HT1080 (cell line): ENCODE results near the gene GATD1. TPM values are rescaled to one million over a fixed set of nuclear protein-coding genes. Genes with fewer than 3 reads are reported as not detected.
"Not testable (repeated sequence)": the region's sequence is repeated elsewhere in the genome, so short reads cannot be mapped to it uniquely, and the experiment has no call there.

Experiments used
- DNase-seq: peaks from one replicate; pipeline ENCODE4 v3.0.0-alpha.2; 2015; ENCODE audit warnings: low read depth
- total RNA-seq: library from RNA; depleted of rRNA; stranded (reverse); fragments of >200 nt; shearing (Covaris generic); gene quantifications from 2 replicates; pipeline ENCODE4 v1.2.3, GENCODE V29; 2014

Gene GATD1
- total RNA-seq, 1 experiment from 2014 or later, result 27.6 TPM

DNA sequence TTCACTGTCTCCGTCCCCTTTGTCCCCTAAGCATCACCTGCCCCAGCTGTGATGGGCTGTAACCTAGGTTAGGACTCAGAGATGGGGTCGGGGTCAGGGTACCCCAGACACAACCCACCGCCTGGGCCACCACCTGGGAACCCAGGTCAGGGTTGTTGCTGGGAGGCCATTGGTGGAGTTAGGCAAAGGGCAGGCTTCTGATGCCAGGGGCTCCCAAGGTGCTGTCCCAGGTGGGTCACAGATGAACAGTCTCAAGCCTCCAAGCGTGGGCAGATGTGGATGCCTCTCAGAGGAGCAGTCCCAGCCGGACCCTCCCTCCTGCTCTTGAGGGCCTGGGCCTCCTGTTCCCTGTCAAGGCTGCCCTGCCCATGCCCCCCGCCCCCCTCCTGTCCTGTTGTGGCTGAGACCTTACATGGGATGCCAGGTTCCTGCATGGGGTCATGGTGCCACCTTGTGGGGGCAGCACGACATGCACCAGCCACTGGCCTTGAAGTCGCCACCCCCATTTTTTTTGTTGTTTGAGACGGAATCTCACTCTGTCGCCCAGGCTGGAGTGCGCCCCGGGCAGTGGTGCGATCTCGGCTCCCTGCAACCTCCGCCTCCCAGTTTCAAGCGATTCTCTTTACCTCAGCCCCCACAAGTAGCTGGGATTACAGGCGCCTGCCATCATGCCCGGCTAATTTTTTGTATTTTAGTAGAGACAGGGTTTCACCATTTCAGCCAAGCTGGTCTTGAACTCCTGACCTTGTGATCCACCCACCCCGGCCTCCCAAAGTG is 12.1 kb downstream of the GATD1 start:
- DNase-seq, result peak; percentile 53

DNA sequence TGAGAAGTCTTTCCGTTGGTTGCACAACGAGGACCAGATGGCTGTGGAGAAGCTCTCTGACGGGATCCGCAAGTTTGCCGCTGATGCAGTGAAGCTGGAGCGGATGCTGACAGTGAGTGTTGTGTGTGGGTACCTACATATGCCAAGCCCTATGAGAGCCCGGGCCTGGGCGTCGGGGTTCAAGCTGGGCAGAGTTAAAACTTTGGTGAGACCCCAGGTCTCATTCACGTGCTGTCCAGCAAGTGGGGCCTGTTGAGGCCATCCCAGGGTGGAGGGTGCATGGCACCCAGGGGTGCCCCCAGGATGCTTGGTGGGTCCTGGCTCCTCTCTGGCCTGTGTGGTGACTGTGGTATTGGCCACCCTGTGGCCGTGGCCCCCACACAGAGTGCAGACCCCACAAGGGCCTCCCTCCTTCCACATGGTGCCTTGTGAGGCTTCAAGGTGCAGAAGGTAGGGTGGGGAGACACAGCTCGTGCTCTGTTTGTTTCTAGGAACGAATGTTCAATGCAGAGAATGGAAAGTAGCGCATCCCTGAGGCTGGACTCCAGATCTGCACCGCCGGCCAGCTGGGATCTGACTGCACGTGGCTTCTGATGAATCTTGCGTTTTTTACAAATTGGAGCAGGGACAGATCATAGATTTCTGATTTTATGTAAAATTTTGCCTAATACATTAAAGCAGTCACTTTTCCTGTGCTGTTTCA is 12.8 kb downstream of the GATD1 start:
- no peak for DNase-seq

DNA sequence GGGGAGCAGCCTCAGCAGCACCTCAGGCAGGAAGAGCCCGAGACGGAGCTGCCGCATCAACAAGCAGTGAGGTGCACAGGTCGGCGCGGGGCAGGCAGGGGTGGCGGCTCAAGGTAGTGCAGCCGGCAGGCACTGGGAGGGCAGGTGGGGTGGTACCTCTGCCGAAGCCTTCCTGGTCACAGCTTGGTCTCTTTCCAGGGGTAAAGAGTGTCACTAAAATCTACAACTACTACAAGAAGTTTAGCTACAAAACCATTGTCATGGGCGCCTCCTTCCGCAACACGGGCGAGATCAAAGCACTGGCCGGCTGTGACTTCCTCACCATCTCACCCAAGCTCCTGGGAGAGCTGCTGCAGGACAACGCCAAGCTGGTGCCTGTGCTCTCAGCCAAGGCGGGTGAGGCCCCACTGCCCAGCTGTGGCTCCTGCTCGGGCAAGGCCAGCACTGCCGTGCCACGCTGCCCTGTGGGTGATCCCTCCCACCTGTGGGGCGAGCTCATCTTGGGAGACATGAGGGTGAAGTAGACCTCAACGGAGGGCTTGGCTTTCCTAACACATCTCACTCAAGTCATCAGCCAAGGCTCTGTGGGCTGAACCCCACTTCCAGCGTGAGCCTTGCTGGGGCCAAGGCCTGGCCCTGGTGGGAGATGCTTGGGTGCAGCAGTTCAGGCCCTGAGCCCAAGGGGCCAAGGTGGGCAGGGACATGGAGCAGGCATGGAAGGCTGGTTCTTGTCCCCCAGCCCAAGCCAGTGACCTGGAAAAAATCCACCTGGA is 13.6 kb downstream of the GATD1 start:
- no peak for DNase-seq

GRCh38 chr11:763073-763463 is 14.2 kb downstream of the GATD1 start:
- DNase-seq, result no peak

DNA sequence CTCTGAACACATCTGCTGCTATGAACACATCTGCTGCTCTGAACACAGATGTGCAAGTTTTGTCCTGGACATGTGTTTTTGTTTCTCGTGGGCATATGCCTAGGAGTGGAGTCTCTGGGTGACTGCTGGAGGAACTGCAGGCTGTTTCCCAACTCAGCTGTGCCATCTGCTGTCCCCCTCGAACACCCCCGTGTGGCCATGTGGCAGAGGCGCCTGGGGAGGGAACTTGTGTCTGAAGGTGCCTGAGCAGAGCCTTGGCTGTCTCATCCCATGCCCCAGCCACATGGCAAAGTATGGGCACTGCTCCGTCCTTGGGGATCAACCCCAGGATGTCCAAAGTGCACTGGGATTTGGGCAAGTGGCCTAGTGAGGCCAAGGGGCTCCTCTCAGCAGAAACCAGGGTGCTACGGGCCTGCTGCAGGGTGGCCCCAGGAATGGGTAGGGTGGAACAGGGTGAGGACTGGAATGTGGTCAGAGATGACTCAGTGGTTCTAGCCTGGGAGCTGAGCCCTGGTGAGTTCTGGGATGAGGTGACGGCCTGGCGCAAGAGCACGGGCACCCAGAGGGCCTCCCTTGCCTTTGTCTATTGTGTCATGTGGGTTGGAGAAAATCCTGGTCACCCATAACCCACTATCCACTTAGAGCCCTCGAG is 14.7 kb downstream of the GATD1 start:
- peak; percentile 75 for DNase-seq

- DNase-seq, result no peak
Measured at GRCh38 chr11:761526-762108, 15.7 kb downstream of the GATD1 start.

DNA sequence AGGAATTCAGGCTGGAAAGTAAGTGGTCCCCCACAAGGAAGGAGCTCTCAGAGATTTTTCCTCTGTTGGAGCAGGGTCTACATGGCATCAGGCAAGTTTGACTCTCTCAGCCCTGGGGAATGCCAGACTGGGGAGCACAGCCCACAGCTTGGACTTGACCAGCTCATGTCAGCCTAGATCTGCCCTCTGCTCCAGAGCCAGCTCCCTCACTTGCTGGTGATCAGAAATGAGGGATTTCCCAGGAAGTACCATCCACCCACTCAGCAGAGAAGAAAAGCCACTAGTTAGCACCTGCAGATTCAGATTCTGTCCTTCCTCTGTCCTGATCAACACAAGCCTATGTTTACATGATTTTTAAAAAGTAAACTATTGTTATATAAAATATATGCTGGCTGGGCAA is 17.1 kb downstream of the GATD1 start:
- DNase-seq, result no peak

GRCh38 chr11:749731-750130 is 27.6 kb downstream of the GATD1 start:
- DNase-seq, result no peak

GRCh38 chr11:748007-748359 is 29.3 kb downstream of the GATD1 start:
- no peak for DNase-seq

DNA sequence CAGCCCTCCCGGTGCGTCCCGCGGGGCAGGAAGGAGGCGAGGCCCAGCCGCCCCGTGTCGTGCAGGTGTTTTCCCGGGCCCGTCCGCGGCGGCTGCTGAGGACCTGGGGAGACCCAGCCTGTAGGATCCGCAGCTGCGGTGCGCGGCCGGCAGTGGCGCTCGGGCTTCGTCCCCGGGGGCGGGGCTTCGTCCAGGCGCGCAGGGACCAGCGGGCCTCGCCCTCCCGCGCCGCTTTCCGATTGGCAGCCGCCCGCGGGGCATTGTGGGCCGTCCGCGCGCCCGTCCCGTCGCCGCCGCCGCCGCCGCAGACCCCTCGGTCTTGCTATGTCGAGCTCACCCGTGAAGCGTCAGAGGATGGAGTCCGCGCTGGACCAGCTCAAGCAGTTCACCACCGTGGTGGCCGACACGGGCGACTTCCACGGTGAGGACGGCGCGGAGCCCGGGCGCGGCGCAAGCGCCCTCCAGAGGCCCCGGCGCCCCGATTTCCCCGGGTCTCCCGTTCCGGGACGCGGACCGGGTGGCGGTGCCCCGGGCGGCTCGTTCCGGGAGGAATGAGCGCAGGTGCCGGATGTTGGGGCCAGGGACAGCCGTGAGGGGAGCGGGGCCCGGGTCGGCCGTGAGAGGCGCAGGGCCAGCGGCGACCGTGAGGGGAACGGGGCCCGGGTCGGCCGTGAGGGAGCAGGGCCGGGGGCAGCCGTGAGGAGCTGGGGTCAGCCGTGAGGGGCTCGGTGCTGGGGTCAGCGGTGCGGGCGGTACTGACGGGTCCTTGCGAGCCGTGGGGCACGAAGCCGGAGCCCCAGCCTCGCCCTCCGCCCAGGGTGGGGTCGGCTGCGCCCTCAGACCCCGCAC is 29.9 kb downstream of the GATD1 start, which contains the start of gene TALDO1:
Gene TALDO1 (plus strand): TSS at position 307 of the 849 bp plus-strand sequence. CDS start 18 bp downstream, at position 325.
- peak; percentile 84 for DNase-seq

DNA sequence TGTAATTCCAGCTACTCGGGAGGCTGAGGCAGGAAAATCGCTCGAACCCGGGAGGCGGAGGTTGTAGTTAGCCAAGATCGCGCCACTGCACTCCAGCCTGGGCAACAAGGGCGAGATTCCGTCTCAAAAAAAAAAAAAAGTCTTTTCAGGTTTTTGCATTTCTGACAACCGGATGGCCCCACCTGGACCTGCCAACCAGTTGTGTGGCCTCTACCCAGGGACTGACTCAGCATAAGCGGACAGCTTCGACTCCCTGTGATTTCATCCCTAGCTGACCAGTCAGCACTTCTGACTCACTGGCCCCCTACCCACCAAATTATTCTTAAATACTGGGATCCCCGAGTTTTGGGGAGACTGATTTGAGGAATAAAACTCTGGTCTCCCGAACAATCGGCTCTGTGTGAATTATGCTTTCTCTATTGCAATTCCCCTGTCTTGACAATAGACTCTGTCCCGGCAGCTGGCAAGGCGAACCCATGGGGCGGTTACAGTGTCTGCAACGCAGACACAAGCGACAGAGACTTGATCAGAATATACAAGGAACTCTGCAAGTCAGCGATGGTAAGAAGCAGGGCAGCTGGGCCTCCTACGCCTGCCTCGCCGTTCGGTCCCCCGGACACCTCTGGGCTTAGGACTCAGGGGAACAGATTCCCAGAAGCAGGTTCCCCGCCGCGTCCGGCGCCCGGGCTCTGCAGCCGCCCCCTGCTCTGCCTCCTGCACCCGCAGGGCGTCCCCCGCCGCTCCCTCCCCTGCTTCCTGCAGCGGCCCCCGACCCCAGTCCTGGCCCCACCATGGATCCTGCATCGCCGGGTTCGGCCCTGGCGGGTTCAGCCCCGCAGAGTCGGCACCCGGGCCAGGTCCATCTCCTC is 30.8 kb downstream of the GATD1 start:
- DNase-seq, result peak; percentile 47

- no peak for DNase-seq
Measured at GRCh38 chr11:745428-745827, 31.9 kb downstream of the GATD1 start.

DNA sequence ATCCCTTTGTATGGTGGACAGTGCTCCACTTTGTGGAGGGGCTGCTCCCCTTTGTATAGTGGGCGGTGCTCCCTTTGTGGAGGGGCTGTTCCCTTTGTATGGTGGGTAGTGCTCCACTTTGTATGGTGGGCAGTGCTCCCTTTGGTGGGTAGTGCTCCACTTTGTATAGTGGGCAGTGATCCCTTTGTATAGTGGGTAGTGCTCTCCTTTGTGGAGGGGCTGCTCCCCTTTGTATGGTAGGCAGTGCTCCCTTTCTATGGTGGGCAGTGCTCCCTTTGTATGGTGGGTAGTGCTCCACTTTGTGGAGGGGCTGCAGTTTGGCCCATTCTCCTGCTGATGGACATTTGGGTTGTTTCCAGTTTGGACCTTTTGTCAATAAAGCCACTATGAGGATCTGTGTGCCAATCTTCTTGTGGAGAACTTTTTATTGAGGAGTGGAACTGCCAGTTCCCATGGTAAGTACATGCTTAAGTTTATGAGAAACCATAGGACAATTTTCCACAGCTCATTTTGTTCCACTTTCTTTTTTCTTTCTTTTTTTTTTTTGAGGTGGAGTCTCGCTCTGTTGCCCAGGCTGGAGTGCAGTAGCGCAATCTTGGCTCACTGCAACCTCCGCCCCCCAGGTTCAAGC is 34.6 kb downstream of the GATD1 start:
- no peak for DNase-seq

- DNase-seq, result no peak
Measured at GRCh38 chr11:742156-742546, 35.1 kb downstream of the GATD1 start.

GRCh38 chr11:737899-738298 is 39.4 kb downstream of the GATD1 start:
- DNase-seq, result not testable (repeated sequence)

DNA sequence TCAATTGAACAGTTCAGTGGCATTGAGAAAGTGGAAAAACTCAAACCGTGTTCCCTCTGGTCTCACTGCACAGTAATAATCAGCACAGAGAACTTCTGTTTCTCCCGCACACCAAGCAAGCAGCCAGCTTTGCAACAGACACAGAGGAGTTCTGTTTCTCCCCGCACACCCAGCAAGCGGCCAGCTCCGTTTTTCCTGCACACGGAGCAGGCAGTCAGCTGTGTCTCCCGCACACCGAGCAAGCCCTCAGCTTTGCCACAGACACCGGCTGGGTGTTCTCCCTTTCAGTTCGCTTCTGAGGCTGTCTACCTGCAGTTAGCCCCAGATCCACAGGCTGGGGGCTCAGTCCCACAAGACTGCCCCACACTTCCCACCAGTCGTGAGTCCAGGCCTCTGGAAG is 39.9 kb downstream of the GATD1 start:
- no peak for DNase-seq

GRCh38 chr11:734541-734940 is 42.7 kb downstream of the GATD1 start:
- DNase-seq, result not testable (repeated sequence)

- no peak for DNase-seq
Measured at GRCh38 chr11:733072-733471, 44.2 kb downstream of the GATD1 start.
